Retinal pigment epithelial cell (primary cell): ENCODE results near the gene C14orf119.
A peak's percentile ranks its signal among the peaks of the same experiment; 100 is the strongest.

Experiments
- DNase-seq: peaks from one replicate; pipeline ENCODE4 v3.0.0-alpha.2; 2010; ENCODE audit warnings: low read depth
- H3K4me3 ChIP-seq: 2 replicates; pipeline ENCODE4 v1.5.1; 2011; ENCODE audit warnings: mild to moderate bottlenecking, low read length, control low read depth, moderate library complexity
- TF ChIP-seq, protein P1 (sequence below): conservative IDR thresholded peaks from 2 replicates; pipeline ENCODE4 v1.5.1; 2011; ENCODE audit warnings: low read depth, low read length, control low read depth, inconsistent platforms

C14orf119 gene

DNA sequence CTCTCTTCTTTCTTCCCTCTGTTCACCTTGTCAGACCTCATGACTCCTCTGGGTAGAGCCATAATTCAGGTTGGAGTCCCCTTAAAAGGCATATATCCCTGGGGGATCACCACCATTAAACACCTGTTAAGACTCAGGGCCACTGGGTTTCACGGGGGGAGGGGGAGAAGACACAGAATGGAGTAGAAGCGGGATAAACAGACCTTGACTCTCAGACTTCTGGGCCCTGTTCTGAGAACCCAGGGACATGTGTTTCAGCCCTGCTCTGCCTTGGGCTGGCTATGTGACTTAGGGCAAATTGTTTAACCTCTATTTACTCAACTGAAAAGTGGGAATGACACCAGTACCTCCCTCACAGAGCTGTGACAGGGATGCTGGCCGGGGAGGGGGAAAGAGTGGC, 42.6 kb upstream of the C14orf119 start:
- DNase-seq = no peak
- H3K4me3 ChIP-seq = no peak overlapping the region
- TF ChIP-seq, protein P1, sequence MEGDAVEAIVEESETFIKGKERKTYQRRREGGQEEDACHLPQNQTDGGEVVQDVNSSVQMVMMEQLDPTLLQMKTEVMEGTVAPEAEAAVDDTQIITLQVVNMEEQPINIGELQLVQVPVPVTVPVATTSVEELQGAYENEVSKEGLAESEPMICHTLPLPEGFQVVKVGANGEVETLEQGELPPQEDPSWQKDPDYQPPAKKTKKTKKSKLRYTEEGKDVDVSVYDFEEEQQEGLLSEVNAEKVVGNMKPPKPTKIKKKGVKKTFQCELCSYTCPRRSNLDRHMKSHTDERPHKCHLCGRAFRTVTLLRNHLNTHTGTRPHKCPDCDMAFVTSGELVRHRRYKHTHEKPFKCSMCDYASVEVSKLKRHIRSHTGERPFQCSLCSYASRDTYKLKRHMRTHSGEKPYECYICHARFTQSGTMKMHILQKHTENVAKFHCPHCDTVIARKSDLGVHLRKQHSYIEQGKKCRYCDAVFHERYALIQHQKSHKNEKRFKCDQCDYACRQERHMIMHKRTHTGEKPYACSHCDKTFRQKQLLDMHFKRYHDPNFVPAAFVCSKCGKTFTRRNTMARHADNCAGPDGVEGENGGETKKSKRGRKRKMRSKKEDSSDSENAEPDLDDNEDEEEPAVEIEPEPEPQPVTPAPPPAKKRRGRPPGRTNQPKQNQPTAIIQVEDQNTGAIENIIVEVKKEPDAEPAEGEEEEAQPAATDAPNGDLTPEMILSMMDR = no peak

DNA sequence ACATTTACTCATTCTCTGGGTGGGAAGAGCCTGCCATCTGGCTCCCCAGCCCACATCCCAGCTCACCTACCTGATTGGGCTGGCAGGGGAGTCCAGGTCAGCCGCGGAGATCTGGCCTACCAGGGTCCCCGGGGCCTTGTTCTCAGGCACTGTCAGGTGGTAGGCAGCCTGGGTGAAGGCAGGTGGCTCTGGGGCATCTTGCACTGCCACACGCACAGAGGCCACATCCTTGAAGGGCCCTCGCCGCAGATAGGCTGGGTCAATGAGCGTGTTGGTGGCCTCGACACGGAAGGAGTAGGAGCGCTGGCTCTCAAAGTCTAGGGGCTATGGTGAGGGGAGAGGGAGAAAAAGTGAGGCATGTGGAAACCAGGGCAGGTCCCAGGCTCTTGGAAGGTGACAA, 41.9 kb upstream of the C14orf119 start:
- H3K4me3 ChIP-seq = no peak overlapping the region
- no peak for DNase-seq
- TF ChIP-seq, protein P1 = no peak

DNA sequence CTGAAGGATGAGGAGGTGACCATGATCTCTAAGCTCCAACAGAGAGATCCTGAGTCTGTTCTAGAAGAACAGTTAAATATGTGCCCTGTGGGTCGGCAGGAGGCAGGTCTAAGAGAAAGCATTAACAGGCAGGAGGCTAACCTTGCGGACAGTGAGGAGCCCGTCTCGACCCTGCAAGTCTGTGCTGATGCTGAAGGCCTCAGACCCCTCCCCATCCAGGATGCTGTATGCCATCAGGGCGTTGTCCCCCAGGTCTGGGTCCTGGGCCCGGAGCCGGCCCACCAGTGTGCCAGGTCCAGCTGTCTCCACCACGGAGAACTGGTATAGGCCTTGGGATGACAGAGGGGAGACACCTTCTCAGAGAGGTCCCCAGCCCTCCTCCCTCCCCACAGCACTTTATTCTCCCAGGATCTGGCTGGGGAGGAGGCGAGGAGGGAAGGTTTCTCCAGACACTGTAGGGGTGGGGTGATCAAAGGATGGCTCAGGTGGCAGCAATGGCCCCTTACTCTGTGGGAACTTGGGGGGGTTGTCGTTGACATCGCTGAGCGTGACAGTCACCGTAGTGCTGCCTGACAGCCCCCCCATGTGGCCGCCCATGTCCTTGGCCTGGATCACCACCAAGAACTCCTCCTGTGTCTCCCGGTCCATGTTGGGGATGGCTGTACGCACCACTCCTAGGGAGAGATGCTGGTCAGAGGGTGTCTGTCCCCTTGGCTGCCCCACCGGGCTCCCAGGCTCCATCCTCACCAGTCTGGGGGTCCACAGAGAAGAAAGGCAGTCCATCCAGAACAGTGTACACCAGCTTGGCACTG, 41.1 kb upstream of the C14orf119 start:
- TF ChIP-seq, protein P1 = peak; percentile 27
- DNase-seq = no peak
- H3K4me3 ChIP-seq = no peak overlapping the region

DNA sequence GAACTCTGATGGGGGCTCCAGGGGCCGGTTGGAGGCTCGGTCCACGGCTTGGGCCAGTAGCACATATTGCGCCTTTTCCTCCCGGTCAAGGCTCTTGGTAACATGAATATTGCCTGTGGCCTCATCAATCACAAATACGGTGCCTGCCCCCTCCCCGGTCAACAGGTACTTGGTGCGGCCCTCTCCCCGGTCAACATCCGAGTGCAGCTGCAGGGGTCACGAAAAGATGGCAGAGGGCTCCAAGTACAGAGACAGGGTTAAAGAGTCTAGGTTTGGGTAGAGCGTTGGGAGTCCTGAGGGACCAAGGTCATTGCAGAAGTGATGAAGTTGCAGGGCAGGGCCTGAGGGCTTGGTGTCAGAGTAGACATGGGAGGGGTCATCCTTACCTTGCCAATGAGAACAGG, 40.2 kb upstream of the C14orf119 start:
- TF ChIP-seq, protein P1 = no peak
- no peak overlapping the region for H3K4me3 ChIP-seq
- no peak for DNase-seq

DNA sequence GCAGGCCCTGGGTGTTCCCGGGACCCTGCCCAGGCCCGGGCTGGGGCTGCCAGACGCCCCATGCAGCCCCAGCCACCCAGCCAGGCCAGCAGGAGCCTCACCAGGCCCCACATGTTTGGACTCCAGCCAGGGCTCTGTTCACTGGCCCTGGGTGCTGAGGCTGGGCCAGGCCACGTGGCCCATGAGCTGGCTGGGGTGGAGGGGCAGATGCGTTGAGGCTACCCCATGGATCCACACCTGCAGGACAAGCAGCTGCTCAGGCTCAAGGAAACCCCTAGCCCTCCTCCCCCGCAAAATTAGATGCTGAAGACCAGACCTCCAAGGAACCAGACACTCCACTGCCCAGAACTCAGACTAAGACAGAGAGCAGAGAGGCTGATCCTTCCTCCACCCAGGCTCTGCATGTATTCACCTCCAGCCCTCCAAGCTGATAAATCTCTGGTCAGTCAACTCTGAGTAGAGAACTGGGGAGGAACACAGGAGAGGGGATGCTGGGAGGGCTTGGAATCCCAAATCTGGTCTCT, 39.6 kb upstream of the C14orf119 start:
- TF ChIP-seq, protein P1 = no peak
- H3K4me3 ChIP-seq = no peak overlapping the region
- DNase-seq = no peak

DNA sequence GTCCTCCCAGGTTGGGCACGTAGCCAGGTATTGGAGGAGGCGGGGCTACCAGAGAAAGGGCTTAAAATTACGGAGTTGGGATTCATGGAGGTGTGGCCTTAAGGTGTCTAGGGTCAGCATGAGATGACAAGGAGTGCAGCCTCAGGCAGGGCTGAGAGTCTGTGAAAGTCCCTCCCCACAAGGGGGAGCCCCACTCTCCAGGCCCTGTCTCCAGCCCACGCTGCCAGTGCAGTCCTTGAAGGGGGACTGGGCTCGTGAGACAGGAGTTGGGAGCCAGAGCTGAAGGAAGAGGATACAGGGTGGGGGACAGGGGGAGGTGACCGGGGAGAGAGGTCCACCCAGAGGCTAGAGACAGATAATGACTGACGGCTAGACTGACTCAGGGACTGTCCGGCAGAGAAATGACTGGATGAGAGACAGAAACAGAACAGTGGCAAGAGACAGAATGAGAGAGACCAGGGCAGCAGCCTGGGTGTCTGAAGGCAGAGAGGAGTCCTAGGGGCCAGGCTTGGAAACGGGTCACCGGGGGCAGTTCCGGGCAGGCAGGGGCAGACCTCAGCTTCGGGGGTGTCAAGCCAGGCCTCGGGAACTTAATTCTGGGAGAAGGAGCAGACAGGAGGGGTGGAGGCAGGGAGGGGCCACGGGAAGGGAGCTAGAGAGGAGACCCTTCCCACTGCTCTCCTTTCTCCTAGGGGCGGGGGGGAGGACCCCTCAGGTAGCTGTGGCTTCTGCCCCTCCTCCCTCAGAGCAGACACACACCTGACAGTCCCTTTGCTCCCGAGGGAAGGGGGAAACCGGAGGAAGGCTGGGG, 39.0 kb upstream of the C14orf119 start:
- TF ChIP-seq, protein P1 = peak; percentile 87
- no peak for DNase-seq
- H3K4me3 ChIP-seq = peak overlapping the region; percentile 57
